Measurements from ENCODE around the gene FARP1.
"Not testable (repeated sequence)": the region's sequence is repeated elsewhere in the genome, so short reads cannot be mapped to it uniquely, and the experiment has no call there.

The FARP1 gene

DNA sequence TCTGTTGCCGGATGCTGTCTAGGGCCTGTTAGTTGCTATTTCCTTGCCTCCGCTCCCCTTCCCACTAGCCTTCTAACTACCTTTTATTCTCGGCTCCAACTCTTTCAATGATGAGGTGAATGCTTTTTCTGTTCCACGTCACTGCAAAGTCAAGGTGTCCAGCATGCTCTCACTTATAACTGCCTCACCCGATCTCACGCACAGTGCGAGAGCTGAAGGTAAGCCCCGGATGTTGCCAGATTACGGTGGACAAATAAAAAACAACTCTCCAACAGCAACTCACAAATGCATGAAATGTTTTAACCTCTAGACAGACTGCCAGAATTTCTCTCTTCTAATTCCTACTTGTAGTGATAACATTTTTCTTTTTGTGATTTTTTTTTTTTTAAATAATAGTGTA is 264.1 kb downstream of the FARP1 start:
- peak; percentile 16 for DNase-seq

DNA sequence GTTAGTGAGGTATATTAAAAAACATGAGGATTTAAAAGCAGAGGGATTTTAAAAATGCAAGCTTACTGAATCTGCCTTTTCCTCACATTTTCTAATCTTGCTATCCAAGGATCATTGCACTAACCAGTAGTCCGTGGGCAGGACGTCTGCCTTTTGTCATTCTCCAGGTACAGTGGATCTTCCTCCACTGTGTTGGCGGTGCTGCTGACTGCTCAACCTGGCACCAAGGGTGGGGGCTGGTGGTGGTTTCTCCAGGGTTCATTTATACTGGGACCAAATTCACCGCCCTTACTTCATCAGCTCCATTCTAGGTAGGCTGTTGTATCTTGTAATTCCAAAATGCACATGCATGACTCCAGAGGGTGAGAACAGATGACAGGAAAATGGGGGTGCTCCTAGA is 264.7 kb downstream of the FARP1 start:
- no peak for DNase-seq

DNA sequence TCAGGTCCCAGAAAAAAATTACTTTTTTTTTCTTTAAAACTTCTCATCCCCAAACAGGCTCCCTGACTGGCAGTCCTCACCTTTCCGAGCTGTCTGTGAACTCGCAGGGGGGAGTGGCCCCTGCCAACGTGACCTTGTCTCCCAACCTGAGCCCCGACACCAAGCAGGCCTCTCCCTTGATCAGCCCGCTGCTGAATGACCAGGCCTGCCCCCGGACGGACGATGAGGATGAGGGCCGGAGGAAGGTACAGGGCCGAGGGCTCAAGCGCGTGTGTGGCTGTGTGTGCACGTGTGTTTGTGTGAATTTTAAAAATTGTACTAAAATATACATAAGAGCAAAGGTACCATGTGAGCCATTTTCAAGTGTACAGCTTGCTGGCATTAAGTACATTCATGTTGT is 266.4 kb downstream of the FARP1 start:
- DNase-seq, result no peak

DNA sequence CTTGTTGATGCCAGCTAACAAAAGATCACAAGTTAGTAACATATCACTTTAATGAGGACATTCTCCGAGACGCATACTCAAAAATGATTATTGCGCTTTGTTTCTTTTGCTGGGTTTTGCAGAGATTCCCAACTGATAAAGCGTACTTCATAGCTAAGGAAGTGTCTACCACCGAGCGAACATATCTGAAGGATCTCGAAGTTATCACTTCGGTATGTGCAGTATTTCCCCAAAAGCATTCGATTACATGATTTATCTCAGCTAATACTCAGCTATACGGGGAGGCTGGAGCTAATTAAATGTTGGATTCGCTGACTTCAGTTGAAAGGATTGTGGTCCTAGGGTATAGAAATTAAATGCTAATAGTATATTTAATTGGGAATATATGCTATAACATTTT is 267.7 kb downstream of the FARP1 start:
- DNase-seq, result no peak

DNA sequence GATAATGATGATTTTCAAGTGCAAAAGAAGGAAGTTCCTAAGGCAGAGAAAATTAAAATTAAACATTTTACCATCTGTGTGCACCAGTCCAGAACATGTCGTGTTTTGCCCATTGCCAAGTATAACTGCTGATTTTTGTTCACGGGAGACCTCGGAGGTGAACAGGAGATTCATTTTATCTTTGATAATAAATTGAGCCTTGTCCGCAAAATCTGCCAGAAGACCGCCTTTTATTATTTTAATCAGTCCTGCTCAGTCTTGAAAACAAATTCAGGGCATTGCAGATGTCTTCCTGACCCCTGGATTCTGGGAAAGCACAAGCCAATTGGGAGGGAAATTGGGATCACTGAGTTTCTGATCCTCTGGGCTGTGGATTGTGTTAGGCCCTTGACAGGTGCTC is 268.1 kb downstream of the FARP1 start:
- no peak for DNase-seq

DNA sequence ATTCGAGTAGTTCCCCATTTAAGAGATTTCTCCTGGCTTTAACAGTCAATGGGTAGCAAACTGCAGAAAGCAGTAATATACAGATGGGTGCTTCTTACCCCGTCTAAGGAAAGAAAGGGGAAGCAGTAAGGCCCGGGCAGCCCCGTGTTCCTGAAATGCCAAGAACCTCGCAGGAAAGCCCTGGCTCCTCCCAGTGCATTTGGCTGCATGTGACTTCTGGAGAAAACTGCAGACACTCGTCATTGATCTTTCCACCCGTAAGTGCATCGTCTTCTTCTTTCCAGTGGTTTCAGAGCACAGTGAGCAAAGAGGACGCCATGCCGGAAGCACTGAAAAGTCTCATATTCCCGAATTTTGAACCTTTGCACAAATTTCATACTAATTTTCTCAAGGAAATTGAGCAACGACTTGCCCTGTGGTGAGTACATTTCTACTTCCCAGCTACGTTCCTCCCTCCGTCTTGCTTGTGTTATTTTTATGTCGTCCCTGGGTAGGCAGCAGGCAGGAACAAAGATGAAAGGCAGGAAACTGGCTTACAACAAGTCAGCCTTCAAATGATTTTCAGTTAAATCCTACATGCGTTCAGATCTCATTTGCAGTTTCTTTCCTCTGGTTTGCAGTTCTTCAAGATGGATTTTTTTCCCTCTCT is 268.8 kb downstream of the FARP1 start:
- no peak for DNase-seq

DNA sequence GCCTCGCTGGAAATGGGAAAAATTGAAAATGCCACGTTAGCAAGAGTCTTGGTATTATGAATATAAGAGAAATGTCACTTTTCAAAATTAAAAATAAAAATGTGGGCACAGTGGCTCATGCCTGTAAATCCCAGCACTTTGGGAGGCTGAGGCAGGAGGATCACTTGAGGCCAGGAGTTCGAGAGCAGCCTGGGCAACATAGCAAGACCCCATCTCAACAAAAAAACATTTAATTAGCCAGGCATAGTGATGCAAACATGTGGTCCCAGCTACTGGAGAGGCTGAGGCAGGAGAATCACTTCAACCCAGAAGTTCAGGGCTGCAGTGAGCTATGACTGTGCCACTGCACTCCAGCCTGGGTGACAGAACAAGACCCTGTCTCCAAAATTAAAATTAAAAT is 270.4 kb downstream of the FARP1 start:
- not testable (repeated sequence) for DNase-seq

DNA sequence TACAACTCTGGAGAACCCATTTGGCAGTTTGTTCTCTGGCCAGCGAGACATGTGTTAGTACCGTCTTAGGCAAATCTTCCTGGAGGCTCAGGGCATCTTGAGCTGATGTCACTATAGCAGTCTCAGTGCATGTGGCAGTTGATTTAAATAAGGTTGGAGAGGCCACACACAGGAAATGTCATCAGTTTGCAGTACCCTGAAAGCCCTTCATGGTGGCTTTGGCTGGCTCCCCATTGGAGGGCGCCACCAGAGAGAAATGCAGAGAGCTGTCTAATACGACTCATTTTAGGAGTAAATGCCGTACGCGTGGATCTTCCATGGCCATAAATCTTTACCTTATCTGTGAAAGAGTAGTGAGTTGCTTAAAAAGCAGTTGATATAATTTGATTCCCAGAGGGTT is 270.9 kb downstream of the FARP1 start:
- no peak for DNase-seq

DNA sequence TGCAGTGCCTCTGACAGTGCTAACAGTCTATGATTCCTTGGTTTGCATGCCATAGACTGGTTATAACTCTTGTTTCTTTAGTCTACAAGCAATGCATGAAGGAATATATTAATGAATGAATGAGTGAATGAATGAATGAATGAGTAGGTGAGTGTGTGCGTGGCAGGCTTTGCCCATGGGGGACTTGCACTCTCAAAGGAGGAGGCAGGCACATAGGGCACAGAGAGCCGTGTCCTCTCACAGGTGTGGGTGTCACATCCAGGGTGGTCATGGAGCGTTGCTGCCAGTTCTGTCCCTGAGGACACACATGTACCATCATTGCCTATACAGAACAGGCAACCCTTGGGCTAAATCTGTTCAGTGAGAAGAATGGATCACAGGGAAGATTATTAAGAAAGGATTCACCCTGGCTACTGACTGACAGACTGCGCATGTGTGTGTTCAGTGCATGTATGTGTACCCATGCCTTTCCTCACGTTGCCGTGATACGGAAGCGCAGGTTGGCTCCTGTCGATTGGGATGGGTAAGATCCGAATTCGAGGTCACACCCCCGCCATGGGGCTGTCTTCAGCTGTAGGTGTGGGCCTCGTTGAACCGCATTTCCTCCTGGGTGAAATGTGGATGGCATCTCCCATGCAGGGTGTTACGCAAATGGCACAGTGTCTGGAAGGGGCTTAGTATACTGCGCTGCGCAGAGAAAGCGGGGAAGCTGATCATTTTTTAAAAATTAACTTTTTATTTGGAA is 272.6 kb downstream of the FARP1 start:
- DNase-seq, result no peak

DNA sequence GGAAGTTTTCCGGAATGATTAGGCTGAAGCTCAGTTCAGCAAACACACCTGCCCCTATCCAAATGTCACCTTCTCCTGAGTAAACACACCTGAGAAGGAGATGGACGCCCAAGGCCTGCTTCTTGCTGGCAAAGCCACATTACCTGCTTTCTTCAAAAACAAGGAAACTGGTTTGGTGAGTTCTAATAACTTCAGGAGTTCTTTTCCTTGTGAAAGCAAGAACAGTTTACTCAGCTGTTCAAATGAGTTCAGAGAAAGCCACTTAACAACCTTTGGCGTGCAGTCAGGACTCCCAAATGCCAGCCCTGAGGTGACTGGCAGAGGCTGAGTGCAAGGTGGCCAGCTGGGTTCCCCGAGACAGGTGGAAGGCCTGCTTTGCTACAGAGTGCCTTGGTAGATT is 273.5 kb downstream of the FARP1 start:
- DNase-seq, result peak; percentile 91

DNA sequence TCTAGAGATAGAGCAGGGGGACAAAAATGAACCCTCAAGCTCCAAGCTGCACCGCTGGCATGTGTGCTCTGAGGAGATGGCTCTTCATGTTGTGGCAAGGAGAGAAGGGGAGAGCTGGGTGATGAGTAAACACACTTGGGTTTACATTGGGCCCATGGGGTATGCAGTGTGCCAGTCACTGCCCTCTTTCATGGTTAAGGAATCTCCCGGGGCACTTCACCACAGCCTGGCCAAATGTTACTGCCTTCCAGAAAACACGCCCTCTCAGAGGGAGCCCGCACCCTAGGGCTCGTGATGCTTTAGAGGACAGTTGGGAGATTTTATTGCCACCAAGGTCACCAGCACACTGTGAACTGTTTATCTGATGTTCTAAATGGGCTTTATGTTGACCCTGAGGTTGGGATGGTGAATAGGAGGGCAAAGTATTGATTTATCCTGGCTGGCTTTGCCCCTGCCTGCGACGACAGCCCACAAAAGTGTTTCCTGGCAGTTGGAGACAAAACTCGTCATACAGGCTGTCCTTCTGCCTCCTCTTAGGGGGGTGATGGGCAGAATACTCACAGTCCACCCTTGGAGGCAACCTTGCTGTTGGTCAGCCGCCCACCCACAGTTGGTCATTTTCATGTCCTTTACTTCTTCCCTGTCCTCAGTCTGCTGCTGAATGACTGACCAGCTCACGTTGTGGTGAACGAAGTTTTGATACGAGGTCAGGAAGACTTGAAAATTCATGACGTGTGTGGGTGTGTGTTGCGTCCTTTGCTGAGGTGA is 277.1 kb downstream of the FARP1 start:
- DNase-seq, result no peak

DNA sequence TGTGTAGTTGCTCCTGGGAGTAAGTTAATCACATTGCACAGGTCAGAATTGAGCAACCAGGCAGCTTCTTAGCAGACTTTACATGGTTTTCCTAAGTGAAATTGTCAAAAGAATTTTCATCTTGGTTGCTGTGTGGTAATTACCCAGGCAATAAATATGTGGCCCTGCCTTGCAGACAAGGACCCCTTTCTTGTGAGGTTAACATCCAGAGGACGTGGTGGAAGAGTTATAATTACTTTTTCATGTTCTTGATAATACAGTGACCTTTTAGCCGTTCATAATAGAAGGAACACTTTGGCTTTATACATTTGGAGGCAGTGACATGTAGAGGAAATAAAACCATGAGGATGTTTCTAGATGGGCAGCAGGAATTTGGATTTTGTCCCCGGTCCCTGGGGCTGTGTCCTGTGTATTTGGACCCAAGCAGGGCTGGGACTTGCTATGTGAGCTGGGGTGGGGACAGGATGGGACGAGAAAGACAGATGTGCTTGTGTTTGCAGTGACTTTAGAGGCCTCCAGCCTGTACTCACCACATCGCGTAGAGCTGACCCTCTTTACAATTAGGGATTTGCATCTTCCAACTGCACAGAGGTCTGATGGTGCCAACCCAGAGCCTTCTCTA is 277.8 kb downstream of the FARP1 start:
- no peak for DNase-seq

DNA sequence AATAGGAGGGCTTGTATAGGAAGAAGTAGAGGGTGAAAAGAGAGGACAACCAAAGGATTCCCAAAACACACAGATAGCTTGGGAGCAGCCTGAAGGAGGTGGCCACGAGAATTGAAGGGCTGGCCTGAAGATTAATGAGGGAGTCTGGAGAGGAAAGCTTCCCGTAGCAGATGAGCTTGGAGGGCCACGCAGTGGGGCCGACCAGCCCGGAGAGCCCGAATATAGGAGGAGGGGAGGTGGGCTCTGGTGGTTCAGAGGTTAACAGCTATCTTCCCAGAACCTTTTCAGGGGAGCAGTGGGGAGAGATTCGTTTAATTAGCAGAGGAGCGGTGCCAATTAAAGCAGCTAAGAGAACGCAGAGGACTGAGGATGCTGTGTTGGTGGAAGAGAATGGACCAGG is 279.2 kb downstream of the FARP1 start:
- DNase-seq, result no peak

DNA sequence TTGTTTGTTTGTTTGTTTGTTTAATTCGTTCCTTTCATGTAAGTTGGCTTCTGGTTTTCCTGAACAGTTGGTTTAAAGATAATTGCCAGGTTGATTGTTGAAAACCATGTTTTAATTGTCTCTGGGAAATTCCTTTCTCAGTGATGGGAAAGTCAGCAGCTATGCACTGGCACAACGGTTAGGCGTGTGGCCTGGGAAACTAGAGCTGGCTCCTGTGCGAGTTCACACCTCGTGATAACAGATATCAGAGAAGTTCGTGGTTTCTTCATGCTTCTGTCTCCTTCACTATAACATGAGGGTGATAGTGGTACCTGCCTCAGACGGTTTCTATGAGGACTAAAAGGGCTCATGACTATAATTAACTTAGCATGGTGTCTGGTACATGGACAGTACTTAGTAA is 280.5 kb downstream of the FARP1 start:
- DNase-seq, result no peak

DNA sequence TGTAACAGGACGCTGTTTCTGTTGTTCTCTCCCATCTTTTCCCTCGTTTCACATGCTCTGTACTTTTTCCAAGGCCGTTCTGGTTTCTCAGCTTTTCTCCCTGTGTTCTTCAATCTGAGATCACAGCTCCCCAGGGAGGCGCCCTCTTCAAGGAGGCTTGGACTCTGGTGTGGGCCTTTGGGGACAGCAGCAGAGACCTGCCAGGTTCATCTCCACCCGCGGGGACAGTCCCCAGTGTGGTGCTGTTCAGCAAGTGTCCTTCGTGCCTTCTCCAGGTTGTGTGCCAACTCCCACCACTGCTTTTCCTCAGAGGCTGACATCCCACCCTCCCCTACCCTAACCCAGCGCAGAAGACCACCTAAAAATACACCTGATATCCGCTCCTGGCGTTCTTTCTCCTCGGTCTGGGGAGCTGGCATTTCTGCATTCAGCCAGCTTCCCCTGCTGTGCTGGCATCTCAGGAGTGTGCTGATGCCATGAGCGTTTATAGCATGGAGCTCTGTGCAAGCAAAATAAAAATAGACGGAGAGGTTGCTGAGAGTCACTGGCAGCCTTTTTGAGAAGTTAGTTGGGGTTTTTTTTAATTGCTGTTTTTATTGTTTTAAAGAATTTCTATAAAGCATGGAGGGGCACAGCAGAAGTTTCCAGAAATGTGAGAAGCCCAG is 284.6 kb downstream of the FARP1 start:
- DNase-seq, result no peak

DNA sequence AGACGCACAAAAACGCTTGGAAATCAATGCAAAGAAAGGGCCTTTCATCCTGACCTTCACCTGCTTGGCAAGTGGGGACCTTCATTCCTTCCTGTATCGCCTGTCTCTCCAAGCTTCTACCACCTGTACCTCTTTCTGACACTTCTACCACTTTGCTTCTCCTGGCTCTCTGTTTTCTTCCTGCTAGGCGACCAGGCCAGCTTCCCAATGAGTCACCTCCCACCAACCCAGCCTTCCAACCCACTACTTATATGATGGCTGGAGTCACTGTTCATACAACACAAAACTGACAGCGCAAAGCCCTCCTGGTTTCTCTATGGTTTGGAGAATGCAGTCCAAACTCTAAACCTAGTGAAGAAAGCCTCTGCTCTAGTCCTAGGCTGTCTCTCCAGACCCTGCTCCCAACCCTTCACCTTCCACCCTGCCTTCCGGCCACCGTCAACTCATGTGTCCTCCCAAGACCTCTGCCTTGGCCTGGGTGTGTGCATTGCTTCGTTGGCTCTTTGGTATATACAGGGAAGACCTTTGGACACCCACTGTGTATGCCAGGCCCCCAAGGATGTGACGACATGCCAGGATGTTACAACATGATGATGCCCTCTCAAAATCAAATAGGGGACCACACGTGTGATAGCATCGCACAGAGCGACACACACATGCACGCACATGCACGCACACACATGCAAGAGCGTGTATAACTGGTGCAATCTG is 285.5 kb downstream of the FARP1 start:
- no peak for DNase-seq

DNA sequence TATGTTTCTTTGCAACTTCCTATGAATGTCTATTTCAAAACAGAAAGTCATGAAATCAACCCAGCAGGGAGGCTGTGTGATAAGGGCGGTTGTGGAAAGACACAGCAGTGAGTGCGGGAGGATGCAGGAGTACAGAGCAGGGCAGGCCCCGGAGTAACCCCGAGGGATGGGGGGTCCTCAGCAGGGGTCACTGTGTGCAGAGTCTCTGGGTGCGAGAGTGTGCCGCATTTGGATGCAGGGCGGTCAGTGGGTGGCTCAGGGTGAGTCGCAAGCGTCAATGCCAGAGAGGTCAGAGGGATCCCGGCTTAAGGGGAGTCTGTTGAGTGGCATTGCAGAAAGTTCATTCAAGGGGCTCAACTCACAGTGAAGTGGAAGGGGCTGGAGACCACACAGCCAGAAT is 286.2 kb downstream of the FARP1 start:
- no peak for DNase-seq

DNA sequence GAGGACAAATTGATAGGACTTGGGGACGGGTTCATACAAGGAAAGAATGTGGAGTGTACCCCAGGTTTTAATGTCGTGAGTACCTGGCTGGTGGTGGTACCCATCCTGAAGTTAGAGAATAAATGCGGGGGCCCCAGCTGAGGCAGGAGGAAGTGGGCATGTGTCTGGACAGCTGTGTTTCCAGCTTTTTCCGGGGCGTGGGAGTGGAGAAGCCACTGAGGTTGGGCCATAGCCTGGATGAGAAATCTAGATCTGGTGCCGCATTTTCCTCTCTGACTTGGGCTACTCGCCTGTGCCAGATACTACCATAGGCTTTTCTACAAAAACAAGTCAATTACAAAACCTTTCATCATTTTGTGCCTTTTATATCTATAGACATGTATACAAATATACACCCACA is 286.6 kb downstream of the FARP1 start:
- DNase-seq, result no peak

DNA sequence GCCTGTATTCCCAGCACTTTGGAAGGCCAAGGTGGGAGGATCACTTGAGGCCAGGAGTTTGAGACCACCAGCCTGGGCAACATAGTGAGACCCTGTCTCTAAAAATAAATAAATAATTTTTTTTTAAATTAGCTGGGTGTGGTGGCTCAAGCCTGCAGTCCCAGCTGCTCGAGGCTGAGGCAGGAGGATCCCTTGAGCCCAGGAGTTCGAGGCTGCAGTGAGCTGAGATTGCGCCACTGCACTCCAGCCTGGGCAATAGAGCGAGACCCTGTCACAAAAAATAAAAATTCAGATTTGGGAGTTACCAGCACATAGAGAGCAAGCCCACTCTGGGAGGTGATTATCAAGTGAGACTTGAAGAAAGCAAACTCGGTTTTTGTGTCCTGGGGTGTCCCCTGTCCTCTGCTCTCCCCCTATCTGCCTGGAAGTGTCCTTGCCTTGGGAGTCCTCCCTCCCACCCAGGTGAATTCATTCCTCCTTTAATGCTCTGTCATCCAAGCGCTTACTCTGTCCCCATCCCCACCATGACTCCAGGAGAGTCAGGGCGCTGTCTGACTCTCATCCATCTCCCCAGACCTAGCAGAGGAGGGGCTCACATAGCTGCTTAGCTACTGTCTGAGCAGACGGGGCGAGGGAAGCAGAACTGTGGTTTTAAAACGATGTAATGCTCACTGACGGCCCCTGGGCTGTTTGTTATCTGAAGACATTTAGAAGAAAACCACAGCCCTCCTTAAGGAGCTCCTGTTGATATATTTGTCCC is 287.3 kb downstream of the FARP1 start:
- no peak for DNase-seq

DNA sequence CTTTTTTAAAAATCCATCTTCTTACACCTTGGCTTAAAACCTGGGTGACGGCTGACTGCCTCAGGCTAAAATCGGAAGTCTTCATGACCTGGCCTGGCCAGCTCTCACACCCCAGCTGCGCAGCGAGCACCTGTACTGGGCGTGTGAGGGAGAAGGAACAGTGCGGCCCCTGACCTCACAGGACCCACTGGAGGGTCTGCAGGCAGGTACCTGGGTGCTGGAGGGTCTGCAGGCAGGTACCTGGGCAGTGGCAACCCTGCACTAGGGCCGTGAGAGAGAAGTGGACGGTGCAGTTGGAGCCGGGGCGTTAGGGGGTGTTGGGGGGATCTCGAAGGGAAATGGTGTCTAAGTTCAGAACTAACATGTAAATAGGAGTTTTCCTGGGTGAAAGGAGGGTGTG is 289.7 kb downstream of the FARP1 start:
- DNase-seq, result no peak

DNA sequence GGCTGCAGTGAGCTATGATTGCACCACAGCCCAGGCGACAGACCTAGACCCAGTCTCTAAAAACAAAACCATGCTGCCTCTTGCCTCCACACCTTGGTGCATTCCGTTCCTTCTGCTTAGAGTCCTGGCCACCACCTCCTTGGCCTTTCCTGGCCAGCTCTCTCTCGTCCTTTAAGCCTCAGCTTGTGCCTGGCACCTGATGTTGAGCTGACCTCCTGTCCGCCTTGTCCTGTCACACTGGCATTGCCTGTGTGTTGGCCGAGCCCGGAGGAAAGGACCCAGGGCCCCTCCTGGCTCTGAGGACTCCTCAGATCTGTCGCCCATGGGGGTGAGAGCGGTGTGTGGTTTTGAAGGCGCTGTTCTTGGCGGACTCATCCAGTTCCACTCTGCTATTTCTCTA is 290.8 kb downstream of the FARP1 start:
- DNase-seq, result no peak

DNA sequence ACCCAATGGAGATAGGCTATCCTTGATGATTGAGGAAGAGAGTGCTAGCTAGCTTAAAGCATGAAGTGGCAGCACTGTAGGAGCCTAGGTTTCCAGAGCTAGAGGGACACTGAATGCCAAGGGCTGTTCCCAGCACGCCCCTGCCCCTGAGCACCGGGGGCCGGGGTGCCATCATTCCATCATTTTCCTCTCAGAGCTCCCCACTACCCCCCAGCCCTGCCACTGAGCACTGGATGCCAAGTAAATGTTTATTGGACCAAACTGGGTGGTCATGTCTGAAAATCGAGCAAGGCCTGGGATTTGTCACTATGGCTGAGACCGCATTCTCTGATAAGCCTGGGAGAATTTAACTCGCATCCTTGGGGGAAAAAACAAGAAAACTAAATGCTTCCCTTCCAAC is 291.2 kb downstream of the FARP1 start:
- DNase-seq, result no peak
